ENCODE data around the gene TIPRL.
"Not testable (repeated sequence)": the region's sequence is repeated elsewhere in the genome, so short reads cannot be mapped to it uniquely, and the experiment has no call there.

TIPRL gene

GRCh38 chr1:168146160-168146539, 32.6 kb upstream of the TIPRL start:
- DNase-seq (ENCODE audit: low read depth): no peak
- TF ChIP-seq CTCF (IDR thresholded peaks at IDR 0.05; ENCODE audit: control insufficient read depth, insufficient read depth, low read depth, low read length, missing control alignments): no peak
- no peak overlapping the region for H3K4me3 ChIP-seq (ENCODE audit: control insufficient read depth, low read depth, low read length)

GRCh38 chr1:168146626-168147025, 32.1 kb upstream of the TIPRL start:
- DNase-seq (ENCODE audit: low read depth): no peak
- no peak for TF ChIP-seq CTCF (IDR thresholded peaks at IDR 0.05; ENCODE audit: control insufficient read depth, insufficient read depth, low read depth, low read length, missing control alignments)
- no peak overlapping the region for H3K4me3 ChIP-seq (ENCODE audit: control insufficient read depth, low read depth, low read length)

- no peak for TF ChIP-seq CTCF (IDR thresholded peaks at IDR 0.05; ENCODE audit: control insufficient read depth, insufficient read depth, low read depth, low read length, missing control alignments)
- DNase-seq (ENCODE audit: low read depth): no peak
- no peak overlapping the region for H3K4me3 ChIP-seq (ENCODE audit: control insufficient read depth, low read depth, low read length)
Measured at GRCh38 chr1:168148916-168149315, 29.8 kb upstream of the TIPRL start.

GRCh38 chr1:168150283-168150682, 28.5 kb upstream of the TIPRL start:
- H3K4me3 ChIP-seq (ENCODE audit: control insufficient read depth, low read depth, low read length): no peak overlapping the region
- no peak for DNase-seq (ENCODE audit: low read depth)
- TF ChIP-seq CTCF (IDR thresholded peaks at IDR 0.05; ENCODE audit: control insufficient read depth, insufficient read depth, low read depth, low read length, missing control alignments): no peak

GRCh38 chr1:168151935-168152334, 26.8 kb upstream of the TIPRL start:
- H3K4me3 ChIP-seq (ENCODE audit: control insufficient read depth, low read depth, low read length): no peak overlapping the region
- DNase-seq (ENCODE audit: low read depth): no peak
- no peak for TF ChIP-seq CTCF (IDR thresholded peaks at IDR 0.05; ENCODE audit: control insufficient read depth, insufficient read depth, low read depth, low read length, missing control alignments)

- not testable (repeated sequence) for DNase-seq (ENCODE audit: low read depth); H3K4me3 ChIP-seq (ENCODE audit: control insufficient read depth, low read depth, low read length)
Measured at GRCh38 chr1:168154707-168155106, 24.1 kb upstream of the TIPRL start.

- no peak for TF ChIP-seq CTCF (IDR thresholded peaks at IDR 0.05; ENCODE audit: control insufficient read depth, insufficient read depth, low read depth, low read length, missing control alignments)
- no peak overlapping the region for H3K4me3 ChIP-seq (ENCODE audit: control insufficient read depth, low read depth, low read length)
- no peak for DNase-seq (ENCODE audit: low read depth)
Measured at GRCh38 chr1:168155910-168156309, 22.9 kb upstream of the TIPRL start.
